Endometrial microvascular endothelial cells (primary cell): Measurements from ENCODE around the gene ADAT2. TPM values are rescaled to one million over a fixed set of nuclear protein-coding genes. Genes with fewer than 3 reads are reported as not detected.
"Not testable (repeated sequence)": the region's sequence is repeated elsewhere in the genome, so short reads cannot be mapped to it uniquely, and the experiment has no call there.

Experiments used
- in situ Hi-C: cut with HindIII; loops from 2 replicates; pipeline ENCODE4 v1.10.0; 2017; ENCODE audit warnings: low sequenced_read_pairs, low pct_unique_long_range_greater_than_20kb; ENCODE audit errors: inconsistent ontology term
- total RNA-seq: library from RNA; depleted of rRNA; stranded (reverse); fragments of >200 nt; gene quantifications from one replicate; pipeline ENCODE4 v1.2.3, GENCODE V29; 2015; ENCODE audit errors: inconsistent ontology term

Gene ADAT2
- total RNA-seq, 1 donor from 2014 or later: 3.1 TPM

DNA sequence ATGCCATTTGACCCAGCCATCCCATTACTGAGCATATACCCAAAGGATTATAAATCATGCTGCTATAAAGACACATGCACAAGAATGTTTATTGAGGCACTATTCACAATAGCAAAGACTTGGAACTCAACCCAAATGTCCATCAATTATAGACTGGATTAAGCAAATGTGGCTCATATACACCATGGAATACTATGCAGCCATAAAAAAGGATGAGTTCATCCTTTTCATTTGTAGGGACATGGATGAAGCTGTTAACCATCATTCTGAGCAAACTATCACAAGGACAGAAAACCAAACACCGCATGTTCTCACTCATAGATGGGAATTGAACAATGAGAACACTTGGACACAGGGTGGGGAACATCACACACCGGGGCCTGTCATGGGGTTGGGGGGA lies 2.6 kb downstream of the ADAT2 start:
- in situ Hi-C loops: not testable (repeated sequence)

GRCh38 chr6:143443096-143443495 lies 7.4 kb downstream of the ADAT2 start:
- in situ Hi-C loops: no loop called here

DNA sequence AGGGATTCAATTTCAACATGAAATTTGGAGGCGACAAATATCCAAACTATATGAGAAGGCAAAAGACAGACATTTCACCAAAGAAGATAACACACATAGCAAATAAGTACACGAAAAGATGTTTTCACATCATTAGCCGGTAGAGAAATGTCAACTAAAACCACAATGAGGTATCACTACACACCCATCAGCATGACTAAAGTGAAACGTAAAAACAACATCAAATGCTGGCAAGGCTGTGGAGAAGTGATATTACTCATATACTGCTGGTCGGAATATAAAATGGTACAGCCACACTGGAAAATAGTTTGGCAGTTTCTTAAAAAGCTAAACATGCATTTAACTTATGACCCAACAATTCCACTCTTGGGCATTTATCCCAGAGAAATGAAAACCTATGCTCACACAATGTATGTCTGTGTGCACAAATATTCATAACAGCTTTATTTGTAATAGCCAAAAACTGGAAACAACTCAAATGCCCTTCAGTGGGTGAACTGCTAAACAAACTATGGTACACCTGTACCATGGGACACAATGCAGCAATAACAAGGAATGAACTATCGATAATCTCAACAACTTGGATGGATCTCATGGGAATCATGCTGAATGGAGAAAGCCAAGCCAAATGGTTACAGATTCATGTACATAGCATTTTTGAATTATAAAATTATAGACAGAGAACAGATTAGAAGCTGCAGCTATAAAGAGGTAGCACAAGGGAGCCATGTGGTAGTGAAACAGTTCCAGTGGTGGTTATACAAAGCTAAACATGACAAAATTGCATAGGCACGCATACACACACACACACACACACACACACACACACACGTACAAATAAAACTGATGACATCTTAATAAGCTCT lies 8.6 kb downstream of the ADAT2 start:
- in situ Hi-C loops: no loop called here

GRCh38 chr6:143441010-143441409 lies 9.5 kb downstream of the ADAT2 start:
- in situ Hi-C loops: no loop called here

- in situ Hi-C loops: no loop called here
Observed at GRCh38 chr6:143432588-143432987, 17.9 kb downstream of the ADAT2 start.

DNA sequence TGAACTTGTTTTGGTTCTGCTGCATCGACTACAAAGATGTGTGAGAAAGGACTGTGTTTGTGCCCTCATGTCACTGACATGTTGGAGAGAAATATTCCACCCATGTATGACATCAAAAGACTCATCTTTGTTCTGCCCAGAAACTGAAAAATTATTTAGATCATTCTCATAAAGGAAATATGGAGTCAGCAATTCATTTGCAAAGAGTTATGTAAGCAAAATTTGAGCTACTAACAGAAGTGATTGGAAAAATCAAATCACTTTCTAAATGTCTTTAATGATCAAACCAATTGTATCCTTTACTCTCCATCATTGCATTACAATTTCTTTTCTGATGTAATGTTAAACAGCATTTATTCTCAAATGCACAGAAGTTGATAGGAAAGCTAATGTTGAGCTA lies 19.3 kb downstream of the ADAT2 start:
- in situ Hi-C loops: no loop called here

DNA sequence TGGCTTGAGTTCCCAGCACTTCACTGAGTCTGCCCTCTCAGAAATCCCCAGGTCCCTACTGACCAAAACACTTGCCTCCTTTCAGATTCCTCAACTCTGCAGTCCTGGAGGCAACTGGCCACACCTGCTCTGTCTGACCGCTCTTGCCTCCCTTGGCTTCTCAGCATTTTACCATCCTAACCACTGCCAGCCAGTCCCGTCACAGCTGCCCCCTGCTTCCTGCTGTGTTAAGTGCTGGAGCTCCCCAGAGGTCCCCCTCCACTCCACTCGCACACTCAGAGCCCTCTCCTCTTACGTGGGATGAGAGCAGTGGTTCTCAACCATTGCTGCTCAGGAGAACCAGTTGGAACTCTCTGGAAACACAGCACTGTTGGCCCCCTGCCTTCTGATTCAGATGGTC lies 20.5 kb downstream of the ADAT2 start:
- in situ Hi-C loops: no loop called here

DNA sequence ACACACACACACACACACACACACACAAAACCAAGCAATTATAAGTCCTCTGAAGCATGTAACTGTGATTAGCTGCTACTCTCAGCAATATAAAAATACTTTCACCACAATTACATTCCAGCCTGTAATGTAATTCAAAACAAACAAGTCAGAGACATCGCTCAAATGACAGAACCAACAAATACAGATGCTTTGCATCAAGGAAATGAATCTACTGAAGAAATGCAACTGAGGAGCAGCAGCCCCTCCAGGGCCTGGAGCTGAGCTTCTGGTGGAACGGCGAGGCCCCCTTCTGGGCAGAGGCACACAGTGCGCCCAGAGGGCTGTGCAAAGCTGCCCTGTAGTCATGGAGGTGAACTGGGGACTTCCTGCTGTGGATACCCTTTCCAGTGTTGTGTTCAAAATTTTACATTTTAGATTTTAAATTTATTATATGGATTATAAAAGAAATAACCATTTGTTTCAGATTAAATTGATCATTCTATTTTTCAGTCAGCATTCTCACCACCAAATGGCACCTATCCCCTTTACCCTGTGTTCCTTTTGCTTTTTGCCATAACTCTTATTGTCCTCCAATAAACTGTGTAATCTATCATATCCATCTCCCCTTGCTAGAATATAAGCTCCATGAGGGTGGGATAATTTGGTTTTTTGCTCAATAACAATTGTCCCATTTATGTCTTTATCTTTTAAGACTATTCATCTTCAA lies 23.2 kb downstream of the ADAT2 start:
- in situ Hi-C loops: no loop called here

GRCh38 chr6:143426026-143426425 lies 24.5 kb downstream of the ADAT2 start:
- in situ Hi-C loops: no loop called here

GRCh38 chr6:143419526-143419925 lies 31.0 kb downstream of the ADAT2 start:
- in situ Hi-C loops: loop anchor here (25.0 kb wide), 1 partner anchor 732 kb away; no protein-coding TSS in a partner anchor

GRCh38 chr6:143414769-143415168 lies 35.7 kb downstream of the ADAT2 start:
- in situ Hi-C loops: loop anchor here (25.0 kb wide), 1 partner anchor 727 kb away; no protein-coding TSS in a partner anchor

DNA sequence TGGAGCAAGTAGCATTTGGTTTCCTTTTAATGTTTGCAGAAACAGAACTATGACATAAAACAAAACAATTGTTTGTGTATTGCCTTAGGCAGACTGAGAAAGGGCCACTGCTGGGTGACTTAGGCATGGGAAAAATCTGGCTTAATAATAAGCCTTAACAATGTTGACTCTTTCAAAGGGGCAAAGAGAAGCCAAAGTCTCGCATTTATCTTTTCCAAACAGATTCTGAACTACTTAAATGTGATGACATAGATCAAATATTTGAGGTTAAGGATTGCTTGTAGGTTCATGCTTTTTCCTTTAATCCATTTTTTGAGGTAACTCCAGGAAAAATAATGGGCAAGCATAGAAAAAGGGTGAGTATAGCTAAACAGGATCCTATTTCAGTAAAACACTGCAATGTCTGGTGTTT lies 39.6 kb downstream of the ADAT2 start:
- in situ Hi-C loops: loop anchor here (25.0 kb wide), 1 partner anchor 724 kb away; no protein-coding TSS in a partner anchor

GRCh38 chr6:143408787-143409162 lies 41.7 kb downstream of the ADAT2 start:
- in situ Hi-C loops: loop anchor here (25.0 kb wide), 1 partner anchor 721 kb away; no protein-coding TSS in a partner anchor

GRCh38 chr6:143408151-143408786 lies 42.2 kb downstream of the ADAT2 start:
- in situ Hi-C loops: loop anchor here (25.0 kb wide), 1 partner anchor 721 kb away; no protein-coding TSS in a partner anchor

GRCh38 chr6:143406673-143407072 lies 43.8 kb downstream of the ADAT2 start:
- in situ Hi-C loops: loop anchor here (25.0 kb wide), 1 partner anchor 719 kb away; no protein-coding TSS in a partner anchor

DNA sequence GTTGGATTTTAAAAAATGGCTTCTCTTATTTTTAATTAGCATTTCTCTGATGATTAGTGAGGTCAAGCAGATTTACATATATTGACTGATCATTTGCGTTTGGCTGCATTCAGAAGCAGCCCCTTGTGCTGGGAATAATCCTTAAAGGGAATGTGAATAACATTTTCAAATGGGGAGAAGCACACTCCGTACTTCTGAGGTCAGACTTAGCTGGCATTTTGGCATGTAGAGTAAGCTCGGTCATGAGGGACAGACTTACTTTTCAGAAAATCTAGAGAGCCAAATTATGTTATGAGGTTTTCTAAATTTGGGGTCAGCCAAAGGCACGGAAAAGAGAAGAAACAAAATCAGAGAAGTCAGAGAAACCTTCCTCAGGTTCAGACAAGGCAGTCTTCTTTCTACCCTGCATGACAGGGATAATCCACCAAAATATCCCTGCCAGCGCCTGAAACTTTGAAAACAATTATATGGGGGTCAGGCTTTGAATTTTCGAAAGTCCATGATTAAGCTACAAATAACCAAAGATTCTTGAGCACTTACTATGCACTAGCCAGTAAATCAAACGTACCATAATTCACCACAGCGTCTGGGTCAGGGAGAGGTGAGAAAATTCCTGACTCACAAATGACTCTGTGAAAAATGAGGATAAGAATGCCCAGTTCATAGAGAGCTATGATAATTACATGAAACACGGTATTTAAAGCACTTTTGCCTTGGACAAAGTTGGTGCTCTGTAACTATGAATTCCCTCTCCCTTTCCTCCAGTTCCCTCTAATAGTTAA lies 44.9 kb downstream of the ADAT2 start:
- in situ Hi-C loops: loop anchor here (25.0 kb wide), 1 partner anchor 718 kb away; no protein-coding TSS in a partner anchor

GRCh38 chr6:143402721-143403336 lies 47.7 kb downstream of the ADAT2 start:
- in situ Hi-C loops: loop anchor here (25.0 kb wide), 1 partner anchor 716 kb away; no protein-coding TSS in a partner anchor
